ENCODE results near the gene TIAM1.

- TF ChIP-seq, protein P1, sequence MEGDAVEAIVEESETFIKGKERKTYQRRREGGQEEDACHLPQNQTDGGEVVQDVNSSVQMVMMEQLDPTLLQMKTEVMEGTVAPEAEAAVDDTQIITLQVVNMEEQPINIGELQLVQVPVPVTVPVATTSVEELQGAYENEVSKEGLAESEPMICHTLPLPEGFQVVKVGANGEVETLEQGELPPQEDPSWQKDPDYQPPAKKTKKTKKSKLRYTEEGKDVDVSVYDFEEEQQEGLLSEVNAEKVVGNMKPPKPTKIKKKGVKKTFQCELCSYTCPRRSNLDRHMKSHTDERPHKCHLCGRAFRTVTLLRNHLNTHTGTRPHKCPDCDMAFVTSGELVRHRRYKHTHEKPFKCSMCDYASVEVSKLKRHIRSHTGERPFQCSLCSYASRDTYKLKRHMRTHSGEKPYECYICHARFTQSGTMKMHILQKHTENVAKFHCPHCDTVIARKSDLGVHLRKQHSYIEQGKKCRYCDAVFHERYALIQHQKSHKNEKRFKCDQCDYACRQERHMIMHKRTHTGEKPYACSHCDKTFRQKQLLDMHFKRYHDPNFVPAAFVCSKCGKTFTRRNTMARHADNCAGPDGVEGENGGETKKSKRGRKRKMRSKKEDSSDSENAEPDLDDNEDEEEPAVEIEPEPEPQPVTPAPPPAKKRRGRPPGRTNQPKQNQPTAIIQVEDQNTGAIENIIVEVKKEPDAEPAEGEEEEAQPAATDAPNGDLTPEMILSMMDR (IDR thresholded peaks at IDR 0.05), result no peak
- no peak for TF ChIP-seq ZFX (IDR thresholded peaks at IDR 0.05; ENCODE audit: borderline replicate concordance)
These were observed 7.4 kb downstream of the TIAM1 start for GRCh38 chr21:31336739-31337040.
